Esophagus muscularis mucosa (tissue), 4 donors: Measurements from ENCODE around the gene PRDM16. TPM values are rescaled to one million over a fixed set of nuclear protein-coding genes. Genes with fewer than 3 reads are reported as not detected.

ENCODE experiments used
- DNase-seq: peaks from one replicate; pipeline ENCODE4 v3.0.0-alpha.2; 2017; ENCODE audit errors: extremely low spot score
- H3K27ac ChIP-seq, 4 donors: fragments of 200-600 bp; sonication (generic); replicated peaks in 1 of 4; 1 replicate in 3 of 4; 2 replicates in 1 of 4; pipeline ENCODE4 v1.5.1; 2016 to 2019; ENCODE audit warnings: mild to moderate bottlenecking in 1 of 4
- H3K27me3 ChIP-seq, 4 donors: fragments of 200-600 bp; sonication (generic); one replicate each; pipeline versions ENCODE4 v1.5.1 to v1.6.0; 2016 to 2019
- H3K36me3 ChIP-seq, 4 donors: fragments of 200-600 bp; sonication (generic); one replicate each; pipeline ENCODE4 v1.5.1; 2016 to 2019
- H3K4me1 ChIP-seq, 4 donors: fragments of 200-600 bp; sonication (generic); one replicate each; pipeline ENCODE4 v1.5.1; 2016 to 2019
- H3K4me3 ChIP-seq, 4 donors: fragments of 200-600 bp; sonication (generic); 1 replicate in 2 of 4; 2 replicates in 2 of 4; pipeline ENCODE4 v1.5.1; 2016 to 2019; ENCODE audit warnings: mild to moderate bottlenecking in 4 of 4, moderate library complexity in 1 of 4
- H3K9me3 ChIP-seq, 4 donors: fragments of 200-600 bp; sonication (generic); 1 replicate in 3 of 4; 2 replicates in 1 of 4; pipeline ENCODE4 v1.5.1; 2016 to 2019
- CTCF ChIP-seq, 3 experiments: fragments of 200-600 bp in 2 of 3; fragments of 450-650 bp in 1 of 3; sonication (generic) in 2 of 3; IDR thresholded peaks; one replicate each; pipeline ENCODE4 v1.5.1; 2017 to 2019; ENCODE audit warnings: antibody characterized with exemption in 3 of 3, mild to moderate bottlenecking in 2 of 3, moderate library complexity in 1 of 3
- EP300 ChIP-seq: sonication (generic); formaldehyde crosslinking; IDR thresholded peaks from one replicate; pipeline ENCODE4 v1.6.1; 2017; ENCODE audit warnings: antibody characterized with exemption
- POLR2A ChIP-seq: fragments of 450-650 bp; IDR thresholded peaks from one replicate; pipeline ENCODE4 v1.6.1; 2017; ENCODE audit warnings: antibody characterized with exemption, moderate library complexity, mild to moderate bottlenecking, low read depth
- POLR2AphosphoS5 ChIP-seq, 2 donors: sonication (generic); formaldehyde crosslinking; IDR thresholded peaks; one replicate each; pipeline ENCODE4 v1.6.1; 2017; ENCODE audit warnings: antibody characterized with exemption in 2 of 2
- WGBS: methylation state at CpG from one replicate; pipeline ENCODE4 v1.1.5; 2018; 5-methylcytosine and 5-hydroxymethylcytosine counted together
- intact Hi-C: fragments of 100-400 bp; cut with DNase I; formaldehyde crosslinking; loops from one replicate; pipeline ENCODE4 v1.15.1; 2023
- total RNA-seq, 4 donors: library from RNA; depleted of rRNA; stranded (reverse); fragments of >200 nt; gene quantifications; one replicate each; pipeline versions ENCODE4 v1.1.0 to v1.2.1, GENCODE V29; 2016

PRDM16 gene
- total RNA-seq, 4 donors from 2014 or later = 1.2 to 4.4 (median 2.2) TPM

- intact Hi-C loops = no loop called here
- TF ChIP-seq CTCF (IDR thresholded peaks at IDR 0.05) (no peak), POLR2AphosphoS5 (IDR thresholded peaks at IDR 0.05) (no peak), EP300 (no peak), POLR2A (no peak)
- DNase-seq = no peak
Measured at GRCh38 chr1:3402258-3403010, 333.4 kb downstream of the PRDM16 start.

GRCh38 chr1:3403011-3403345 lies 334.0 kb downstream of the PRDM16 start:
- intact Hi-C loops = no loop called here
- no peak for DNase-seq
- TF ChIP-seq CTCF (IDR thresholded peaks at IDR 0.05) = no peak
- Histone ChIP-seq H3K27me3 (peaks cover 0 to 76% (median 0%) of the 10 kb centered on the region in 4 donors), H3K36me3 (peaks cover 0 to 22% (median 0%) of the 10 kb centered on the region in 4 donors), H3K27ac (no peak overlapping the region), H3K4me1 (peaks cover 12 to 19% (median 17%) of the 10 kb centered on the region in 4 donors), H3K9me3 (no peaks in the 10 kb centered on the region), H3K4me3 (no peak overlapping the region)
- WGBS = 87% methylated on average over 6 of the region's 12 CpGs

More at GRCh38 chr1:3402258-3403010, 333.4 kb downstream of the PRDM16 start:
- no peak overlapping the region for H3K27ac ChIP-seq
- H3K27me3 ChIP-seq = peaks cover 0 to 76% (median 0%) of the 10 kb centered on the region in 4 donors
- H3K36me3 ChIP-seq = peaks cover 0 to 22% (median 0%) of the 10 kb centered on the region in 4 donors
- peaks cover 12 to 19% (median 17%) of the 10 kb centered on the region in 4 donors for H3K4me1 ChIP-seq
- no peaks in the 10 kb centered on the region for H3K9me3 ChIP-seq
- no peak overlapping the region for H3K4me3 ChIP-seq
- whole genome bisulfite sequencing = 65% methylated on average over 23 of the region's 29 CpGs

GRCh38 chr1:3403388-3404231 lies 334.6 kb downstream of the PRDM16 start:
- 82% methylated on average over 25 of the region's 30 CpGs for WGBS

GRCh38 chr1:3404301-3404700 lies 335.3 kb downstream of the PRDM16 start:
- Histone ChIP-seq H3K27me3 (peaks cover 0 to 79% (median 0%) of the 10 kb centered on the region in 4 donors), H3K9me3 (no peaks in the 10 kb centered on the region), H3K4me1 (peaks cover 12 to 19% (median 17%) of the 10 kb centered on the region in 4 donors), H3K4me3 (no peak overlapping the region), H3K36me3 (peaks cover 0 to 22% (median 0%) of the 10 kb centered on the region in 4 donors), H3K27ac (no peak overlapping the region)
- no peak for DNase-seq
- TF ChIP-seq POLR2AphosphoS5 (IDR thresholded peaks at IDR 0.05) = no peak
- TF ChIP-seq CTCF (IDR thresholded peaks at IDR 0.05) = no peak
- TF ChIP-seq EP300 = no peak
- TF ChIP-seq POLR2A = no peak
- 94% methylated on average over 10 of the region's 12 CpGs for WGBS
- intact Hi-C loops = no loop called here

More at GRCh38 chr1:3403388-3404231, 334.6 kb downstream of the PRDM16 start:
- TF ChIP-seq CTCF (IDR thresholded peaks at IDR 0.05) (peak in 1 of 3 experiments; percentile 9), POLR2AphosphoS5 (IDR thresholded peaks at IDR 0.05) (no peak)
- H3K4me3 ChIP-seq = no peak overlapping the region
- peaks cover 0 to 22% (median 0%) of the 10 kb centered on the region in 4 donors for H3K36me3 ChIP-seq
- H3K4me1 ChIP-seq = peaks cover 12 to 19% (median 17%) of the 10 kb centered on the region in 4 donors
- no peak overlapping the region for H3K27ac ChIP-seq
- H3K9me3 ChIP-seq = no peaks in the 10 kb centered on the region
- DNase-seq = no peak
- peaks cover 0 to 79% (median 0%) of the 10 kb centered on the region in 4 donors for H3K27me3 ChIP-seq
- intact Hi-C loops = no loop called here
